Effector CD8-positive, alpha-beta T cell (primary cell): ENCODE results near the gene TBX15.

Source experiments
- DNase-seq: peaks from one replicate; lab custom pipeline; 2025; lab: John Stamatoyannopoulos, UW

TBX15 gene

GRCh38 chr1:118985640-118986554 is 2.2 kb downstream of the TBX15 start:
- DNase-seq: no peak

GRCh38 chr1:118984722-118985639 is 3.2 kb downstream of the TBX15 start:
- DNase-seq: no peak

DNA sequence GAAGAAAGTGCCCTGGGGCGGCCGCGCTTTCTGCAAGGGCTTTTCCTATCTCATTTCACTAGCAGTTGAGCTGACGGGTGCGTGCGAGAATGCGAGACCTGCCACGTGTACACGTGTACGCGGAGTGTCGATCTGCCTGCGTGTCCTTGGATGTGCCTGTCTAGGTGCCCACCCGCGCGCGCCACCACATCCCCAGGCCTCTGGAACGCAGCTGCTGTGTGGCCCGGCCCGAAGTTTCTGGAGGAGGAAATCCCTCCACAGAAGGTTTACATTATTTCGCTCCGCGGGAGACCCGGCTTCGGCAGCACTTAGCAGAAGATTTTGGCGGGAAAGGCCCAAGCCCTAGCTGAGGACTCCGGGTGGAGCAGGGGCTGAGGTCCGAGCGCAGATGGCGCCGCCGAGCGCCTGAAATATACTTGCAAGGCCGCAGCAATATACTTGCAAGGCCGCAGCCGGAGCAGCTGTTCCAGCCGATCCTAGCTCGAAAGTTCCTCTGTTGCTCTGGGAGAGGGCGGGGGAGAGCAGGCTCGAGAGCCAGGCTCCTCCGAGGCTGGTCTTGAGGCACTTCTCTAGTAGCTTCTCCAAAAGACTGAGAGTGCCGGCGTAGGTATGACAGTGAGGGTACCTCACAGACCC is 3.9 kb downstream of the TBX15 start:
- DNase-seq: no peak

- no peak for DNase-seq
Measured at GRCh38 chr1:118983558-118984041, 4.5 kb downstream of the TBX15 start.

GRCh38 chr1:118982821-118983557 is 5.2 kb downstream of the TBX15 start:
- no peak for DNase-seq

GRCh38 chr1:118982266-118982665 is 5.9 kb downstream of the TBX15 start:
- DNase-seq: no peak

DNA sequence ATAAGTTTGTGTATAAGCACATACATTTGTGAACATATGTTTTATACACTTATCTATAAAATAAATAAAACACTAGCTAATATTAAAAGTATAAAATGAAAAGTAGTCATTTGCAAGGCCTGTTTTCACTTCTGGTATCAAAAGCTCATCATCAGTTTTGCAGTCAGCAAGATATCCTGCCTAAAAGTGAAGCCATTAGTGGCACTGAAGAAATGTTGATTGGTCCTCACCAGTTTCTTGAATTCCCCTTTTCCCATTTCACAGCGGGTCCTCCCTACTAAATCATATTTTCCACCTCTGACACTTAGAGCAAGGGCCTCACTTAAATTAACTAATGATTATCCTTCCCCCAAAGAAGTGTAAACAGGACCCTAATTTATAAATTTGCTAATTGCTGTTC is 6.7 kb downstream of the TBX15 start:
- DNase-seq: no peak

- no peak for DNase-seq
Measured at GRCh38 chr1:118979754-118980575, 8.2 kb downstream of the TBX15 start.

- DNase-seq: no peak
Measured at GRCh38 chr1:118978914-118979701, 9.0 kb downstream of the TBX15 start.

DNA sequence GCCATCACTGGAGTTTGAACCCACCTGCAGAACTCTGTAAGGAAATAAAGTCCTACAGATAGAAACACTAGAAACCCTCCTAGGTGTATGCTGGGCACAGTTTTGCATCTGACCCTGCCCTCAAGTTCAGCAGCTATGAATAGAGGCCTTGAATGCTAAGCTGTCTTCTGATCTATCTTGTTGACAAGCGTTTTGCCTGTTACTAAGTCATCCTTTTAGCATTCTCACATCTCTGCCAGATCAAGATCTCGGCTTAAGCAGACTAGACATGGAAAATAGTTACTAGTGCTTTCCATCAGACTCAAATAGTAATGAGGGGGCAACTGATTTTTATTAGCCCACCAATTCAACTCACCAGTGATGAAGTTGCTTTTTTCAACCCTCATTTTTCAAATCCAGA is 10.5 kb downstream of the TBX15 start:
- DNase-seq: no peak

DNA sequence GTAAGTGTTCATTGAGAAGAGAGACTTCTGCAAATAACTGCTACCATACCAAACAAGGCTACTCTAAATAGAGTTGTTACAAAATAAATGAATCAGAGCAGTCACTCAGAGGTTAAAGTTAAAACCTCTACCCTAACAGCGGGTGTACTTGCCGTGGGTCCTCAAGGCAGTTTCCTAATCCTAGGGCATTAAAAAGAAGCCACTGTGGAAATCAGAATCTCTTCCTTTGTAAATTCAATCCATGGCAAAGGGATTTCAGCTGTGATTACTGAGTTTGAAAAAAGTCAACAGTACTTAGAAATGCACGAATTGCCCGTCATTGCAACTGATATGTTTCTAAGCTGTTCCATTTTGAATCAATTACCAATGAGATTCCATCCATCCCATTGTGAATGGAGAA is 13.5 kb downstream of the TBX15 start:
- no peak for DNase-seq

- DNase-seq: no peak
Measured at GRCh38 chr1:118973531-118974137, 14.5 kb downstream of the TBX15 start.

DNA sequence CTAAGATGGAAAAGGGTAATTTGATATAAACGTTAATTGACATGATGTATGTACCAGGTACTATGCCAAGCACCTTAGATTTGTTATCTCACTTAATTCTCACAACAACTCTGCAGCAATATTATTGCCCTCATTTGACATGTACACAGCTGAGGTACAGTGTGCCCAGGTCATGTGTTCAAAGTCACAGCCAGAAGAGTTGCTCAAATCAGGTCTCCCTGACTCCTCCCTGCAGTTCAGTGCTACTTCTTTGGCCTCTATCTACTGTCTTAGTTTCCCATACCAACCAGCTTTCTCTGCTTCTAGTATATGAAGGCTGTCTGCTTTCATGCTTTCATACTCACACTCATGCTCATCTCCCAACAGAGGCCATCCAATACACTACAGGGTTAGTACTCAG is 15.1 kb downstream of the TBX15 start:
- no peak for DNase-seq

DNA sequence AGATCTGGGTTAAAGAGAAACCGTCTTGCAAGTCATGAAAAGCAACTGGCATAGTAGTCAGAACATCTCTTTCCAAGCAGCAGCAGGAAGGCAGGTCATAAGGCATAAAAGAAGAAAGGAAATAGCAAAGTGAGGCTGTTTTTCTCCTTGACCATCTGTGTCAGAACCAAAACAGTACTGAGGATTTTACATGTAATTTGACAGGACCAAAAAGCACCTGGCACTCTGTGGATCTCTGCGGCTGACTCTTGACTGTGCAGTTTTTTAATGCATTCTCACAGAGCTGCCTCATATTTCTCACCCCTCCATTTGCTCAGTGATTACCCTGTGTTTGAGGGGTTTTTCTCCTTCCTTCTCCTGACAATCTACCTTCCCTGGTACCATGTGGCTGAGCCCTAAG is 17.7 kb downstream of the TBX15 start:
- DNase-seq: no peak

GRCh38 chr1:118963456-118964430 is 24.4 kb downstream of the TBX15 start:
- no peak for DNase-seq

- DNase-seq: no peak
Measured at GRCh38 chr1:118963138-118963455, 25.0 kb downstream of the TBX15 start.

- no peak for DNase-seq
Measured at GRCh38 chr1:118961156-118961555, 27.0 kb downstream of the TBX15 start.

- DNase-seq: no peak
Measured at GRCh38 chr1:118960567-118961136, 27.5 kb downstream of the TBX15 start.
